PC-9 (cell line): ENCODE data around the gene VRTN. TPM values are rescaled to one million over a fixed set of nuclear protein-coding genes. Genes with fewer than 3 reads are reported as not detected.

ENCODE experiments used
- BruUV-seq: library from RNA; stranded (reverse); fragments of 400-500 nt; replicated peaks from 2 replicates; lab custom pipeline; 2021; lab: Mats Ljungman, UMichigan
- CTCF ChIA-PET: fragments of 300-600 bp; sonication (Branson Sonifier 250); formaldehyde crosslinking; loops from one replicate; lab custom pipeline; 2022; ENCODE audit warnings: antibody characterized with exemption; lab: Charles Lee
- POLR2A ChIA-PET: fragments of 300-600 bp; sonication (Branson Sonifier 250); formaldehyde crosslinking; loops from one replicate; lab custom pipeline; 2022; ENCODE audit warnings: antibody characterized with exemption; ENCODE audit not compliant: unreplicated experiment; lab: Charles Lee
- DNase-seq, 2 experiments: peaks; one replicate each; pipeline versions ENCODE4 v3.0.0 to v3.0.0-alpha.2; 2015 to 2022; ENCODE audit warnings: mixed read lengths in 1 of 2
- H2AFZ ChIP-seq: fragments of 200-600 bp; sonication (generic); 2 replicates; pipeline ENCODE4 v1.8.1; 2017; ENCODE audit warnings: antibody characterized with exemption
- H3F3A ChIP-seq: fragments of 200-600 bp; sonication (generic); 2 replicates; pipeline ENCODE4 v1.8.1; 2017; ENCODE audit warnings: antibody characterized with exemption, mild to moderate bottlenecking, low read depth; ENCODE audit not compliant: insufficient read depth
- H3K27ac ChIP-seq: fragments of 200-600 bp; sonication (generic); 2 replicates; pipeline ENCODE4 v1.6.1; 2016; ENCODE audit warnings: mixed run types
- H3K27me3 ChIP-seq: fragments of 200-600 bp; sonication (generic); 2 replicates; pipeline ENCODE4 v1.6.1; 2016; ENCODE audit warnings: low read depth, mixed run types; ENCODE audit not compliant: insufficient read depth
- H3K36me3 ChIP-seq: fragments of 200-600 bp; sonication (generic); 2 replicates; pipeline ENCODE4 v1.6.1; 2016; ENCODE audit warnings: low read depth, mixed run types
- H3K4me1 ChIP-seq: fragments of 200-600 bp; sonication (generic); replicated peaks from 2 replicates; pipeline ENCODE4 v1.6.1; 2016; ENCODE audit warnings: mixed run types; ENCODE audit not compliant: insufficient read depth
- H3K4me2 ChIP-seq: fragments of 200-600 bp; sonication (generic); 2 replicates; pipeline ENCODE4 v1.6.1; 2017; ENCODE audit warnings: mixed run types
- H3K4me3 ChIP-seq: fragments of 200-600 bp; sonication (generic); 2 replicates; pipeline ENCODE4 v1.6.1; 2016; ENCODE audit warnings: mixed run types
- H3K79me2 ChIP-seq: fragments of 200-600 bp; sonication (generic); 2 replicates; pipeline ENCODE4 v1.6.1; 2017; ENCODE audit warnings: low read depth, mixed run types
- H3K9me2 ChIP-seq: fragments of 200-600 bp; sonication (generic); 2 replicates; pipeline ENCODE4 v1.8.1; 2017; ENCODE audit warnings: mild to moderate bottlenecking; ENCODE audit not compliant: insufficient read depth
- H3K9me3 ChIP-seq: fragments of 200-600 bp; sonication (generic); 2 replicates; pipeline ENCODE4 v1.8.1; 2016; ENCODE audit warnings: low read depth; ENCODE audit not compliant: insufficient read depth
- H4K20me1 ChIP-seq: fragments of 200-600 bp; sonication (generic); 2 replicates; pipeline ENCODE4 v1.8.1; 2017; ENCODE audit not compliant: insufficient read depth
- CTCF ChIP-seq: fragments of 200-600 bp; sonication (generic); conservative IDR thresholded peaks from 2 replicates; pipeline ENCODE4 v1.6.1; 2017; ENCODE audit warnings: mixed run types, antibody characterized with exemption, mild to moderate bottlenecking, moderate library complexity
- EZH2 ChIP-seq: fragments of 200-600 bp; sonication (generic); IDR thresholded peaks from 2 replicates; pipeline ENCODE4 v1.8.0; 2017; ENCODE audit warnings: antibody characterized with exemption, low read depth
- intact Hi-C: fragments of 100-400 bp; cut with micrococcal nuclease; formaldehyde crosslinking; loops from one replicate; pipeline ENCODE4 v1.10.0; 2022; ENCODE audit not compliant: unreplicated experiment
- total RNA-seq: library from RNA; stranded (reverse); gene quantifications from 2 replicates; pipeline ENCODE4 v1.2.3, GENCODE V29; 2021

VRTN gene
- total RNA-seq, 1 experiment from 2014 or later, result not detected

GRCh38 chr14:74357585-74357984, 9.3 kb downstream of the VRTN start:
- Histone ChIP-seq H3K9me2 (no peaks in the 10 kb centered on the region), H3K9me3 (no peaks in the 10 kb centered on the region), H4K20me1 (no peaks in the 10 kb centered on the region), H3K27ac (no peak overlapping the region), H3K4me1 (no peaks in the 10 kb centered on the region), H3K36me3 (no peaks in the 10 kb centered on the region), H3K4me2 (no peak overlapping the region), H3F3A (no peaks in the 10 kb centered on the region), H2AFZ (no peak overlapping the region), H3K79me2 (no peaks in the 10 kb centered on the region), H3K27me3 (no peaks in the 10 kb centered on the region), H3K4me3 (no peak overlapping the region)
- DNase-seq, result no peak
- intact Hi-C loops, result no loop called here
- ChIA-PET CTCF (no interaction called here), POLR2A (no interaction called here)
- TF ChIP-seq EZH2 (no peak), CTCF (no peak)
- BruUV-seq, result no TSS peak

DNA sequence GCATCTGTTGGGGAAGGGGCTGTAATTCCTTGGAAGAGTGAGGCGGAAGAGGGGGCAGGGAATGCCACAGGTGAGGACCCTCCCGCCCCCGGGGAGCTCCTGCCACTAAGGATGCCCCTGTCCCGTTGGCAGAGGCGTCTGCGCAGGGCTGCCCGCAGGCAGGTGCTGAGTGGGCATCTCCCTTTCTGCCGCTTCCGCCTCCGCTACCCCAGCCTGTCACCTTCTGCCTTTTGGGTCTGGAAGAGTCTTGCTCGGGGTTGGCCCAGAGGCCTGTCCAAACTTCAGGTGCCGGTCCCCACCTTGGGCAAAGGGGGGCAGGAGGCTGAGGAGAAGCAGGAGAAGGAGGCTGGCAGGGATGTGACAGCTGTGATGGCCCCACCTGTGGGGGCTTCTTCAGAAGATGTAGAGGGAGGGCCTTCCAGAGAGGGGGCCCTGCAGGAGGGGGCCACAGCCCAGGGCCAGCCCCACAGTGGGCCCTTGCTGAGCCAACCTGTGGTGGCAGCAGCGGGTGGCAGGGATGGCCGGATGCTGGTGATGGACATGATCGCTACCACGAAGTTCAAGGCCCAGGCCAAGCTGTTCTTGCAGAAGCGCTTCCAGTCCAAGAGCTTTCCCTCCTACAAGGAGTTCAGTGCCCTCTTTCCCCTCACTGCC, 10.0 kb downstream of the VRTN start:
- Histone ChIP-seq H2AFZ (no peak overlapping the region), H3K27me3 (no peaks in the 10 kb centered on the region), H3K4me3 (no peak overlapping the region), H4K20me1 (no peaks in the 10 kb centered on the region), H3K27ac (no peak overlapping the region), H3K4me2 (no peak overlapping the region), H3F3A (no peaks in the 10 kb centered on the region), H3K4me1 (no peaks in the 10 kb centered on the region), H3K9me2 (no peaks in the 10 kb centered on the region), H3K9me3 (no peaks in the 10 kb centered on the region), H3K36me3 (no peaks in the 10 kb centered on the region), H3K79me2 (no peaks in the 10 kb centered on the region)
- CTCF ChIA-PET, result interaction anchor here (1.2 kb wide), 1 partner anchor 132 kb away, joined by 3 read pairs; no protein-coding TSS in a partner anchor
- TF ChIP-seq CTCF, result no peak
- no peak for TF ChIP-seq EZH2
- DNase-seq, result no peak
- intact Hi-C loops, result no loop called here
- BruUV-seq, result no TSS peak
- POLR2A ChIA-PET, result no interaction called here

- H3K27me3 ChIP-seq, result no peaks in the 10 kb centered on the region
- intact Hi-C loops, result loop anchor here (5.0 kb wide), 1 partner anchor 547 kb away; no protein-coding TSS in a partner anchor
- no peak for DNase-seq
- no peaks in the 10 kb centered on the region for H4K20me1 ChIP-seq
- POLR2A ChIA-PET, result no interaction called here
- BruUV-seq, result no TSS peak
- H3K9me3 ChIP-seq, result no peaks in the 10 kb centered on the region
- no peaks in the 10 kb centered on the region for H3K36me3 ChIP-seq
- no peaks in the 10 kb centered on the region; the same call in 1 of the 2 replicates for H3F3A ChIP-seq
- H3K27ac ChIP-seq, result no peak overlapping the region
- H3K9me2 ChIP-seq, result no peaks in the 10 kb centered on the region
- CTCF ChIA-PET, result no interaction called here
- H3K4me3 ChIP-seq, result no peak overlapping the region
- H2AFZ ChIP-seq, result no peak overlapping the region
- TF ChIP-seq EZH2 (no peak), CTCF (no peak)
- H3K4me1 ChIP-seq, result no peaks in the 10 kb centered on the region
- H3K79me2 ChIP-seq, result no peaks in the 10 kb centered on the region
- no peak overlapping the region for H3K4me2 ChIP-seq
Measured at GRCh38 chr14:74360163-74360562, 11.9 kb downstream of the VRTN start.
